MM.1S (cell line): Measurements from ENCODE around the gene SLC13A2.

Experiments used
- CTCF ChIP-seq: fragments of 300-600 bp; sonication (generic); IDR thresholded peaks from 2 replicates; pipeline ENCODE4 v1.5.1; 2016; ENCODE audit warnings: antibody characterized with exemption, low read length, mixed read lengths
- EZH2 ChIP-seq: fragments of 300-600 bp; sonication (generic); optimal IDR thresholded peaks from 2 replicates; pipeline ENCODE3; 2017; ENCODE audit warnings: low read depth, mild to moderate bottlenecking, antibody characterized with exemption, low read length, mixed read lengths

- TF ChIP-seq CTCF (no peak), EZH2 (no peak)
Measured at GRCh38 chr17:28500712-28501379, 27.4 kb downstream of the SLC13A2 start.
